ENCODE data around the gene ZBED1.

The ZBED1 gene

DNA sequence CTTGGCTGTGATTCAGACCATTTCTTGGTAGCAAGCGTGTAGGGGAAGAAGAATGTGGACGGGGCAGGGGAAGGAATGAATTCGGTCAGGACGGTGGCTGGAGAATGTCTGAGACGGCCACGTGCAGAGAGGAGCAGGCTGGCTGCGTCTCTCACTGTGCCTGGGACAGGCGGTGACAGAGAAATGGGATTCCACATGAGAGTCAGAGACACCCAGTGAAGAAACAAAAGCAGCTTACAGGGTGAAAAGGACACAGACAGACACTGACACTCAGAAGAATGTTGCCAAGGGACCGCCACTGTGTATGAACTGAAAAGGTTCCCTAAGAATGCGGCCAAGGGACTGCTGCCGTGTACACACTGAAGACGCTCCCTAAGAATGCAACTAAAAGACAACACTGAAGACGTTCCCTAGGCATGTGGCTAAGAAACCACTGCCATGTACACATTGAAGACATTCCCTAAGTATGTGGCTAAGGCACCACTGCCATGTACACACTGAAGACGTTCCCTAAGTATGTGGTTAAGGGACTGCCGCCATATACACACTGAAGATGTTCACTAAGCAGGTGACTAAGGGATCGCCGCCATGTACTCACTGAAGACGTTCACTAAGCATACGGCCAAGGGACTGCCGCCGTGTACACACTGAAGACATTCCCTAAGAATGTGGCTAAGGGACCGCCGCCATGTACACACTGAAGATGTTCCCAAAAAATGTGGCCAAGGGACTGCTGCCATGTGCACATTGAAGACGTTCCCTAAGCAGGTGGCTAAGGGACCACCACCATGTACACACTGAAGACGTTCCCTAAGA is 49.1 kb downstream of the ZBED1 start:
- no peak for DNase-seq

DNA sequence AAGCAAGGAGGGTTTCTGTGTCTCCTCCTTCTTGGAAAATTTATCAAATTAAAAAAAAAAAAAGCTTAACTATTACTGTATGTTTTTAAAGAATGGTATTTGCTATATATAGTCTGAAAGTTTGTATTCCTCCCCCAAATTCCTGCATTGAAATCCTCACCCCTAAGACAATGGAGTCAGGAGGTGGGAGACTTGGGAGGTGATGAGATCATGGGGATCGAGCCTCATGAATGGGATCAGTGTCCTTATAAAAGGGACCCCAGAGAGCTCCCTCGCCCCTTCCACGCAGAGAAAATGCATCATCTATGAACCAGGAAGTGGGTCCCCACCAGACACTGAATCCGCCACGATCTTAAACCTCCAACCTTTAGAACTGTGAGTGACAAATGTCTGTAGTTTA is 50.1 kb downstream of the ZBED1 start:
- no peak for DNase-seq

DNA sequence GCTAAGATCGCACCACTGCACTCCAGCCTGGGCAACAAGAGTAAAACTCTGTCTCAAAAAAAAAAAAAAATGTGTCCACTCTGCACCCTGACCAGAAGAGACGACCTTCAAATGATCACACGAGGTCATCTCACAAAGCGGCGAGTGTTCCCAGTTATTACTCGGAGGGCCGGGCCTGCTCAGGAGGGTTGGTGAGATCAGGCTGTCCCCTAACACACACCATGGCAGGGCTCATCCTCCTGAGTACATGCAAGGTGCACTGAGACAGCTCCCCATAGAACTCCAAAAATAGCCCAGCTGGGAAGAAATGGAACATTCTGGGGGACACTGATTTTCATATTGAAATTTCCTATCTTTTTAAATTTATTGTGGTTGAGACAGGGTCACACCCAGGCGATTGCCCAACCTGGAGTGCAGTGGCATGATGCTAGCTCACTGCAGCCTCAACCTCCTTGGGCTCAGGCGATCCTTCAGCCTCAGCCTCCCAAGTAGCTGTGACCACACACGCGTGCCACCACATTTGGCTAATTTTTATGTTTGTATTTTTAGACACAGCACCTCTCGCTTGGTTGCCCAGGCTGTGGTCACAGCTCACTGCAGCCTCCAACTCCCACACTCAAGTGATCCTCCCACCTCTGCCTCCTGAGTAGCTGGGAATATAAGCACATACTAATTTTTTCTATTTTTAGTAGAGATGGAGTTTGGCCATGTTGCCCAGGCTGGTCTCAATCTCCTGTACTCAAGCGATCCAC is 51.5 kb downstream of the ZBED1 start:
- DNase-seq, result no peak

DNA sequence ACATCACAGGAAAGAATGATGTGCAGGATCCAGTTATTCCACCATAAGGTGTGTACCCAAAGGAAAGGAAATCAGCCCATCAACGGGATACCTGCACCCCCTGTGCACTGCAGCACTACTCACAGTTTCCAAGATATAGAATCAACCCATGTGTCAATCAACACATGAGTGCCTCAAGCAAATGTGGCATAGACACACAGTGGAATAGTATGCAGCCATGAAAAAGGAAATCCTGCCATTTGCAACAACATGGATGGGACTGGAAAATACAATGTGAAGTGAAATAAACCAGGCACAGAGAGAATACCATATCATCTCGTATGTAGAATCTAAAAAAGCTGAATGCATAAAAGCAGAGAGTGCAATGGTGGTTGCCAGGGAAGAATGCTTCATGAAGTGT is 53.3 kb downstream of the ZBED1 start:
- no peak for DNase-seq

DNA sequence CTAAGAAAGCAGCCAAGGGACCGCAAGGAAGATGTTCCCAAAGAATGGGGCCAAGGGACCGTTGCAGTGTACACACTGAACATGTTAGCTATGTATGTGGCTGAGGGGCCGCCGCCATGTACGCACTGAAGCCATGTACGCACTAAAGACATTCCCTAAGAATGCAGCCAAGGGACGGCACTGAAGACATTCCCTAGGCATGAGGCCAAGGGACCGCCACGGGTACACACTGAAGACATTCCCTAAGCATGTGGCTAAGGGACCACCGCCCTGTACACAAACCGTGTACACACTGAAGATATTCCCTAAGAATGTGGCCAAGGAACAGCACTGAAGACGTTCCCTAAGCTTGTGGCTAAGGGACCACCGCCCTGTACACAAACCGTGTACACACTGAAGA is 54.0 kb downstream of the ZBED1 start:
- DNase-seq, result no peak

DNA sequence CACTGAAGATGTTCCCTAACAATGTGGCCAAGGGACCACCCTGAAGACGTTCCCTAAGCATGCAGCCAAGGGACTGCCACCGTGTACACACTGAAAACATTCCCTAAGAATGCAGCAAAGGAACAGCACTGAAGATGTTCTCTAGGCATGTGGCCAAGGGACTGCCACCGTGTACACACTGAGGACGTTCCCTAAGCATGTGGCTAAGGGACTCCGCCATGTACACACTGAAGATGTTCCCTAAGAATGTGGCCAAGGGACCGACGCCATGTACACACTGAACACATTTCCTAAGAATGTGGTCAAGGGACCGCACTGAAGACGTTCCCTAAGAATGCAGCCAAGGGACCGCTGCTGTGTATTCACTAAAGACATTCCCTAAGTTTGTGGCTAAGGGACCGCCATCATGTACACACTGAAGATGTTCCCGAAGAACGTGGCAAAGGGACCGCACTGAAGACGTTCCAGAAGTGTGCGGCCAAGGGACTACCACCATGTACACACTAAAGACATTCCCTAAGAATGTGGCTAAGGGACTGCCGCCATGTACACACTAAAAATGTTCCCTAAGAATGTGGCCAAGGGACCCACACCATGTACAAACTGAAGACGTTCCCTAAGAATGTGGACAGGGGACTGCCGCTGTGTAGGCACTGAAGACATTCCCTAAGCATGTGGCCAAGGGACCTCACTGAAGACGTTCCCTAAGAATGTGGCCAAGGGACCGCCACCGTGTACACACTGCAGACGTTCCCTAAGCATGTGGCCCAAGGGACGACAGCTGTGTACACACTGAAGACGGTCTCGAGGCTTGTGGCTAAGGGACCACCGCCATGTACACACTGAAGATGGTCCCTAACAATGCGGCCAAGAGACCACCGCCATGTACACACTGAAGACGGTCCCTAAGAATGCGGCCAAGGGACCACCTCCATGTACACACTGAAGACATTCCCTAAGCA is 54.8 kb downstream of the ZBED1 start:
- DNase-seq, result no peak

DNA sequence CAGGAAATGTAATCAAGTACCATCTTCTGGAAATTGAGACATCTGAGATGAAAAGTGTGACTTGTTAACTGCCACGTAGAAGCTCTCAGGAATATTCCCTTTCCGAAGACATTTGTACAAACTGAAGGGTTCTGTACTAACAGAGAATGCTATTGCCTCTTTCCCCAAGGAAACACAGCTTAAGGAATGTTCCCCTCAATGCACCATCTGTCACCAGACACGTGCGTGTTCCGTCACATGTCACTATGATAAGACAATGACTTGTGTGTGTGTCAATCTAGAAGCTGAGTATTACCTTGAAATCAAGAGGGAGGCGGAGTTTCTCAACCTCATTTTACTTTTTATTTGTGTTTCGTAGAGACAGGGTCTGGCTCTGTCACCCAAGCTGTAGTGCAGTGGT is 58.1 kb downstream of the ZBED1 start:
- no peak for DNase-seq

DNA sequence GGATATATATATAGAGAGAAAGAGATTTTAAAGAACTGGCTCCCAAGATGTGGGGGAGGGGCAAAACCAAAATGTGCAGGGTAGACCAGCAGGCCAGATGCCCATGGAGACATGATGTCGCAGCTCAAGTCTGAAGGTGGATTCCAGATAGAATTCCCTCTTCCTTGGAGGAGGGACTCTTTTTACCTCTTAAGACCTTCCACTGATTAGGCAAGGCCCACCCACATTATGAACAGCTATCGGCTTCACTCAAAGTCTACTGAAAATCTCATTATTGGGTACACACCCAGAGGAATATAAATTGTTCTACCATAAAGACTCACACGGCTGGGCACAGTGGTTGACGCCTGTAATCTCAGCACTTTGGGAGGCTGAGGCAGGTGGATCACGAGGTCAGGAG is 59.3 kb downstream of the ZBED1 start:
- no peak for DNase-seq

DNA sequence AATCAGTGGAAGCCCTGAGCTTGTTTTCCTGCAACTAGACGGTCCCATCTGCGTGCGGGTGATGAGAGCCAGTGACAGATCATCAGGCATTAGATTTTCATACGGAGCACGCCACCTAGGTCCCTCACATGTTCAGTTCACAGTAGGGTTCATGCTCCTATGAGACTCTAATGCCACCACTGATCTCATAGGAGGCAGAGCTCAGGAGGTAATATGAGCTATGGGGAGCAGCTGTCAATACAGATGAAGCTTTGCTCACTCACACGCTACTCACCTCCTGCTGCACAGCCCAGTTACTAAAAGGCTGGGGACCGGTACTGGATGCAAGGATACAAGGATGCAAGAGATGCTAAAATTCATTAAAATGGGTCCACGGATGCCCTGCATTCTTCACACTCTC is 61.2 kb downstream of the ZBED1 start:
- DNase-seq, result no peak
